BLaER1 (cell line): ENCODE results near the gene ST6GALNAC4.

Experiments used
- H3K27ac ChIP-seq: shearing (Covaris generic); formaldehyde crosslinking; 2 replicates; pipeline ENCODE4 v1.8.1; 2022
- H3K27me3 ChIP-seq: shearing (Covaris generic); formaldehyde crosslinking; 2 replicates; pipeline ENCODE4 v1.8.1; 2022
- H3K36me3 ChIP-seq: shearing (Covaris generic); formaldehyde crosslinking; 2 replicates; pipeline ENCODE4 v1.8.1; 2022
- H3K4me1 ChIP-seq: shearing (Covaris generic); formaldehyde crosslinking; 2 replicates; pipeline ENCODE4 v1.8.1; 2022
- H3K4me2 ChIP-seq: shearing (Covaris generic); formaldehyde crosslinking; 2 replicates; pipeline ENCODE4 v1.8.1; 2022
- H3K4me3 ChIP-seq: shearing (Covaris generic); formaldehyde crosslinking; 2 replicates; pipeline ENCODE4 v1.8.1; 2022
- H3K9ac ChIP-seq: shearing (Covaris generic); formaldehyde crosslinking; 2 replicates; pipeline ENCODE4 v1.8.1; 2022
- H3K9me3 ChIP-seq: shearing (Covaris generic); formaldehyde crosslinking; 2 replicates; pipeline ENCODE4 v1.8.1; 2022
- H4K20me1 ChIP-seq: shearing (Covaris generic); formaldehyde crosslinking; 2 replicates; pipeline ENCODE4 v1.8.1; 2022
- Cebpa-rat ChIP-seq: shearing (Covaris generic); IDR thresholded peaks from 2 replicates; pipeline ENCODE4 v1.8.1; 2022

Gene ST6GALNAC4

GRCh38 chr9:127931092-127931881, 14.4 kb upstream of the ST6GALNAC4 start:
- no peak for TF ChIP-seq Cebpa-rat
- Histone ChIP-seq H3K27ac (no peak overlapping the region), H3K4me3 (peak overlapping the region; percentile 73)

GRCh38 chr9:127930231-127931091, 13.6 kb upstream of the ST6GALNAC4 start, which contains the start of gene PIP5KL1:
Gene PIP5KL1 (minus strand): TSS chr9:127930777. CDS start chr9:127930752, 25 bp downstream.
- no peak within 1 kb of the TSS; the same call in 1 of the 2 replicates for H3K9ac ChIP-seq
- H3K4me2 ChIP-seq = peak within 1 kb of the TSS; percentile 100
- H3K4me3 ChIP-seq = peak within 1 kb of the TSS; percentile 73
- H3K27me3 ChIP-seq = peaks cover 51% of the 10 kb centered on the region
- TF ChIP-seq Cebpa-rat = no peak
- H4K20me1 ChIP-seq = peaks cover 74% of the 10 kb centered on the region
- H3K4me1 ChIP-seq = peaks cover 45% of the 10 kb centered on the region
- H3K36me3 ChIP-seq = peaks cover 13% of the 10 kb centered on the region
- no peak within 1 kb of the TSS for H3K27ac ChIP-seq
- H3K9me3 ChIP-seq = no peaks in the 10 kb centered on the region

More at GRCh38 chr9:127931092-127931881, 14.4 kb upstream of the ST6GALNAC4 start:
- H3K4me2 ChIP-seq = peak overlapping the region; percentile 100
- peaks cover 43% of the 10 kb centered on the region for H3K27me3 ChIP-seq
- H4K20me1 ChIP-seq = peaks cover 74% of the 10 kb centered on the region
- H3K9ac ChIP-seq = no peak overlapping the region
- peaks cover 53% of the 10 kb centered on the region for H3K4me1 ChIP-seq
- H3K36me3 ChIP-seq = peaks cover 16% of the 10 kb centered on the region
- H3K9me3 ChIP-seq = no peaks in the 10 kb centered on the region

- H3K4me2 ChIP-seq = no peak overlapping the region
- no peak overlapping the region for H3K4me3 ChIP-seq
Measured at GRCh38 chr9:127929625-127929979, 12.8 kb upstream of the ST6GALNAC4 start.

GRCh38 chr9:127928676-127929624, 12.1 kb upstream of the ST6GALNAC4 start:
- H3K27ac ChIP-seq = no peak overlapping the region
- no peak overlapping the region for H3K4me3 ChIP-seq
- H3K4me2 ChIP-seq = no peak overlapping the region
- H3K36me3 ChIP-seq = no peaks in the 10 kb centered on the region
- peaks cover 74% of the 10 kb centered on the region for H4K20me1 ChIP-seq
- no peaks in the 10 kb centered on the region for H3K9me3 ChIP-seq
- peaks cover 33% of the 10 kb centered on the region for H3K4me1 ChIP-seq
- H3K9ac ChIP-seq = no peak overlapping the region
- TF ChIP-seq Cebpa-rat = no peak
- H3K27me3 ChIP-seq = peaks cover 65% of the 10 kb centered on the region

More at GRCh38 chr9:127929625-127929979, 12.8 kb upstream of the ST6GALNAC4 start:
- Histone ChIP-seq H3K27ac (no peak overlapping the region), H3K9ac (no peak overlapping the region), H3K9me3 (no peaks in the 10 kb centered on the region), H4K20me1 (peaks cover 74% of the 10 kb centered on the region), H3K27me3 (peaks cover 60% of the 10 kb centered on the region), H3K4me1 (peaks cover 36% of the 10 kb centered on the region), H3K36me3 (peaks cover 5% of the 10 kb centered on the region)
- TF ChIP-seq Cebpa-rat = no peak

GRCh38 chr9:127927988-127928675, 11.3 kb upstream of the ST6GALNAC4 start:
- TF ChIP-seq Cebpa-rat = no peak
- Histone ChIP-seq H3K36me3 (no peaks in the 10 kb centered on the region), H4K20me1 (peaks cover 83% of the 10 kb centered on the region), H3K4me1 (peaks cover 33% of the 10 kb centered on the region), H3K4me2 (peak overlapping the region; percentile 30; the same call in 1 of the 2 replicates), H3K9ac (no peak overlapping the region), H3K27ac (no peak overlapping the region), H3K27me3 (peaks cover 74% of the 10 kb centered on the region), H3K4me3 (no peak overlapping the region), H3K9me3 (no peaks in the 10 kb centered on the region)

- H3K4me1 ChIP-seq = peaks cover 33% of the 10 kb centered on the region
- TF ChIP-seq Cebpa-rat = no peak
- no peak overlapping the region for H3K27ac ChIP-seq
- H3K9ac ChIP-seq = 0 out of 2 replicates have a peak overlapping the region, but pooled peaks have one; percentile 18
- peak overlapping the region; percentile 57 for H3K4me3 ChIP-seq
- no peaks in the 10 kb centered on the region for H3K9me3 ChIP-seq
- peak overlapping the region; percentile 78 for H3K4me2 ChIP-seq
- H3K27me3 ChIP-seq = peaks cover 78% of the 10 kb centered on the region
- peaks cover 89% of the 10 kb centered on the region for H4K20me1 ChIP-seq
- no peaks in the 10 kb centered on the region for H3K36me3 ChIP-seq
Measured at GRCh38 chr9:127927201-127927987, 10.6 kb upstream of the ST6GALNAC4 start.

GRCh38 chr9:127926906-127927200, 10.0 kb upstream of the ST6GALNAC4 start:
- peak overlapping the region; percentile 78 for H3K4me2 ChIP-seq

More at GRCh38 chr9:127926906-127927200, 10.0 kb upstream of the ST6GALNAC4 start:
- Histone ChIP-seq H3K9ac (0 out of 2 replicates have a peak overlapping the region, but pooled peaks have one; percentile 18), H3K27ac (no peak overlapping the region), H3K4me1 (peaks cover 35% of the 10 kb centered on the region), H3K9me3 (no peaks in the 10 kb centered on the region), H4K20me1 (peaks cover 90% of the 10 kb centered on the region), H3K36me3 (no peaks in the 10 kb centered on the region), H3K4me3 (peak overlapping the region; percentile 57), H3K27me3 (peaks cover 82% of the 10 kb centered on the region)
- no peak for TF ChIP-seq Cebpa-rat
